Neural cell (in vitro differentiated cells): ENCODE results near the gene TAC3. TPM values are rescaled to one million over a fixed set of nuclear protein-coding genes. Genes with fewer than 3 reads are reported as not detected.

Experiments used
- H2AFZ ChIP-seq: fragments of 200-600, 300-800 bp; sonication (generic), shearing (Covaris generic); 2 replicates; pipeline ENCODE4 v1.6.0; 2014; ENCODE audit warnings: low read depth, mild to moderate bottlenecking, antibody characterized with exemption, low read length, moderate library complexity
- H3F3A ChIP-seq: fragments of 200-600 bp; shearing (Covaris generic); 2 replicates; pipeline ENCODE4 v1.6.1; 2016; ENCODE audit warnings: mild to moderate bottlenecking, moderate library complexity, mixed read lengths, antibody characterized with exemption, low read length; ENCODE audit not compliant: insufficient read depth, poor library complexity, severe bottlenecking
- H3K27ac ChIP-seq: fragments of 200-600, 300-800 bp; sonication (generic), shearing (Covaris generic); 2 replicates; pipeline ENCODE4 v1.5.1; 2014; ENCODE audit warnings: mild to moderate bottlenecking, low read length, moderate library complexity
- H3K27me3 ChIP-seq: fragments of 300-800, 200-600 bp; sonication (generic), shearing (Covaris generic); 2 replicates; pipeline ENCODE4 v1.6.0; 2014; ENCODE audit warnings: mild to moderate bottlenecking, low read depth, low read length, moderate library complexity; ENCODE audit not compliant: insufficient read depth
- H3K36me3 ChIP-seq: fragments of 300-800, 200-600 bp; sonication (generic), shearing (Covaris generic); 2 replicates; pipeline ENCODE4 v1.5.1; 2014; ENCODE audit warnings: mild to moderate bottlenecking, antibody characterized with exemption, low read length, moderate library complexity; ENCODE audit not compliant: insufficient read depth
- H3K4me2 ChIP-seq: fragments of 300-800, 200-600 bp; sonication (generic), shearing (Covaris generic); 2 replicates; pipeline ENCODE4 v1.6.0; 2014; ENCODE audit warnings: mild to moderate bottlenecking, low read length
- H3K4me3 ChIP-seq: fragments of 300-800, 200-600 bp; sonication (generic), shearing (Covaris generic); 2 replicates; pipeline ENCODE4 v1.5.1; 2014; ENCODE audit warnings: mild to moderate bottlenecking, low read length, moderate library complexity
- H3K79me2 ChIP-seq: fragments of 200-600 bp; shearing (Covaris generic); replicated peaks from 2 replicates; pipeline ENCODE4 v1.6.0; 2014; ENCODE audit warnings: mild to moderate bottlenecking, low read length, moderate library complexity; ENCODE audit not compliant: insufficient read depth
- H3K9ac ChIP-seq: fragments of 300-800, 200-600 bp; sonication (generic), shearing (Covaris generic); 2 replicates; pipeline ENCODE4 v1.6.1; 2016; ENCODE audit warnings: mild to moderate bottlenecking, low read length, mixed read lengths
- H3K9me2 ChIP-seq: fragments of 200-600 bp; shearing (Covaris generic); 2 replicates; pipeline ENCODE4 v1.6.1; 2016; ENCODE audit warnings: mild to moderate bottlenecking, low read length, mixed read lengths; ENCODE audit not compliant: insufficient read depth
- H3K9me3 ChIP-seq: fragments of 200-600, 300-800 bp; sonication (generic), shearing (Covaris generic); 2 replicates; pipeline ENCODE4 v1.6.1; 2016; ENCODE audit warnings: mild to moderate bottlenecking, mixed run types, low read length, moderate library complexity, mixed read lengths
- H4K20me1 ChIP-seq: fragments of 200-600 bp; shearing (Covaris generic); 2 replicates; pipeline ENCODE4 v1.6.1; 2016; ENCODE audit warnings: mild to moderate bottlenecking, mixed run types; ENCODE audit not compliant: insufficient read depth
- EP300 ChIP-seq: fragments of 450-650 bp; conservative IDR thresholded peaks from 2 replicates; pipeline ENCODE4 v1.6.1; 2014; ENCODE audit warnings: antibody characterized with exemption, mild to moderate bottlenecking, moderate library complexity; ENCODE audit not compliant: poor library complexity, severe bottlenecking
- EZH2 ChIP-seq: fragments of 200-600, 300-800 bp; shearing (Covaris generic), sonication (generic); IDR thresholded peaks from 2 replicates; pipeline ENCODE4 v1.6.1; 2014; ENCODE audit warnings: antibody characterized with exemption, low read length, borderline replicate concordance, mild to moderate bottlenecking; ENCODE audit not compliant: insufficient read depth, poor library complexity, severe bottlenecking
- MXI1 ChIP-seq: fragments of 450-650 bp; conservative IDR thresholded peaks from 2 replicates; pipeline ENCODE4 v1.6.1; 2014; ENCODE audit warnings: antibody characterized with exemption, mild to moderate bottlenecking; ENCODE audit not compliant: poor library complexity, severe bottlenecking
- POLR2AphosphoS5 ChIP-seq: IDR thresholded peaks from 2 replicates; pipeline ENCODE4 v1.6.1; 2012
- RAD21 ChIP-seq: fragments of 450-650 bp; conservative IDR thresholded peaks from 2 replicates; pipeline ENCODE4 v1.6.1; 2014; ENCODE audit warnings: antibody characterized with exemption, mild to moderate bottlenecking, moderate library complexity
- SMC3 ChIP-seq: fragments of 450-650 bp; conservative IDR thresholded peaks from 2 replicates; pipeline ENCODE4 v1.6.1; 2014; ENCODE audit warnings: antibody characterized with exemption, mild to moderate bottlenecking, moderate library complexity; ENCODE audit not compliant: poor library complexity
- TAF1 ChIP-seq: IDR thresholded peaks from 2 replicates; pipeline ENCODE4 v1.6.1; 2012; ENCODE audit warnings: low read depth
- polyA plus RNA-seq: library from polyadenylated mRNA; depleted of rRNA; stranded (reverse); fragments of >200 nt; gene quantifications from 2 replicates; pipeline ENCODE4 v1.2.3, GENCODE V29; 2014
- TF ChIP-seq, protein P1 (sequence below): IDR thresholded peaks from 2 replicates; pipeline ENCODE4 v1.6.1; 2012; ENCODE audit warnings: borderline replicate concordance
- TF ChIP-seq, protein P2 (sequence below): fragments of 450-650 bp; IDR thresholded peaks from 2 replicates; pipeline ENCODE4 v1.5.1; 2014; ENCODE audit warnings: antibody characterized with exemption, mild to moderate bottlenecking, moderate library complexity; ENCODE audit not compliant: poor library complexity, severe bottlenecking

The TAC3 gene
- polyA plus RNA-seq, 1 donor from 2014 or later: 2.5 TPM

DNA sequence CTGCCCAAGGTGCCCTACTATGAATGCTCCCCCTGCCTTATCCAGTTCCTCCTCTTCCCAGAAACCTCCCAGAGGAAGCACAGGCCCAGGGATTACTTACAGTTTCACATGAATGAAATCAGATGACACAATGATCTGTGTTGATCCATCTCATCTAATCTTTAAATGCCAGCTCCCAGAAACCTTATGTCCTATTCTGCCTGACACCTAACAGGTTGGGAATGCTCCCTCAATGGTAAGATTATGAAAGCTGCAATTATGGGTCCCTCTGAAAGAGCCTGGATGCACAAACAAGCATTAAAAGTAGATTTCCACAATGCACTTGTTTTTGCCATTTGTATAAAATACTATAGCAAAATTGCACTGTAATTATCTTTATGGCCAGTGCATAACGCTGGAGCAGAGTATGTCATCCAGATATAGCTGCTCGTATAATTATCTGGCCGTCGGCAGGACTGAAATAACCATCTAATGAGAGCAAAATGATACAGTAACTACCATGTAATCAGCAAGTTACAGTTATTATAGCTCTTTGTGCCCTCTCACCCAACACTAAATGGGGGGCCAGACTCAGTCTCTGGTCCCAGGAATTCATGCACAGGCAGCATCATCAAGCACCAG is 5.6 kb downstream of the TAC3 start:
- Histone ChIP-seq H3K27me3 (no peaks in the 10 kb centered on the region), H2AFZ (no peak overlapping the region), H3K36me3 (no peaks in the 10 kb centered on the region), H3K4me3 (no peak overlapping the region), H3K9me3 (no peaks in the 10 kb centered on the region), H3K9me2 (no peaks in the 10 kb centered on the region), H3K4me2 (no peak overlapping the region), H3K9ac (no peak overlapping the region), H3K79me2 (peaks cover 3% of the 10 kb centered on the region), H3K27ac (no peak overlapping the region), H4K20me1 (no peaks in the 10 kb centered on the region), H3F3A (no peaks in the 10 kb centered on the region)
- TF ChIP-seq, protein P1, sequence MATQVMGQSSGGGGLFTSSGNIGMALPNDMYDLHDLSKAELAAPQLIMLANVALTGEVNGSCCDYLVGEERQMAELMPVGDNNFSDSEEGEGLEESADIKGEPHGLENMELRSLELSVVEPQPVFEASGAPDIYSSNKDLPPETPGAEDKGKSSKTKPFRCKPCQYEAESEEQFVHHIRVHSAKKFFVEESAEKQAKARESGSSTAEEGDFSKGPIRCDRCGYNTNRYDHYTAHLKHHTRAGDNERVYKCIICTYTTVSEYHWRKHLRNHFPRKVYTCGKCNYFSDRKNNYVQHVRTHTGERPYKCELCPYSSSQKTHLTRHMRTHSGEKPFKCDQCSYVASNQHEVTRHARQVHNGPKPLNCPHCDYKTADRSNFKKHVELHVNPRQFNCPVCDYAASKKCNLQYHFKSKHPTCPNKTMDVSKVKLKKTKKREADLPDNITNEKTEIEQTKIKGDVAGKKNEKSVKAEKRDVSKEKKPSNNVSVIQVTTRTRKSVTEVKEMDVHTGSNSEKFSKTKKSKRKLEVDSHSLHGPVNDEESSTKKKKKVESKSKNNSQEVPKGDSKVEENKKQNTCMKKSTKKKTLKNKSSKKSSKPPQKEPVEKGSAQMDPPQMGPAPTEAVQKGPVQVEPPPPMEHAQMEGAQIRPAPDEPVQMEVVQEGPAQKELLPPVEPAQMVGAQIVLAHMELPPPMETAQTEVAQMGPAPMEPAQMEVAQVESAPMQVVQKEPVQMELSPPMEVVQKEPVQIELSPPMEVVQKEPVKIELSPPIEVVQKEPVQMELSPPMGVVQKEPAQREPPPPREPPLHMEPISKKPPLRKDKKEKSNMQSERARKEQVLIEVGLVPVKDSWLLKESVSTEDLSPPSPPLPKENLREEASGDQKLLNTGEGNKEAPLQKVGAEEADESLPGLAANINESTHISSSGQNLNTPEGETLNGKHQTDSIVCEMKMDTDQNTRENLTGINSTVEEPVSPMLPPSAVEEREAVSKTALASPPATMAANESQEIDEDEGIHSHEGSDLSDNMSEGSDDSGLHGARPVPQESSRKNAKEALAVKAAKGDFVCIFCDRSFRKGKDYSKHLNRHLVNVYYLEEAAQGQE: no peak
- TF ChIP-seq, protein P2, sequence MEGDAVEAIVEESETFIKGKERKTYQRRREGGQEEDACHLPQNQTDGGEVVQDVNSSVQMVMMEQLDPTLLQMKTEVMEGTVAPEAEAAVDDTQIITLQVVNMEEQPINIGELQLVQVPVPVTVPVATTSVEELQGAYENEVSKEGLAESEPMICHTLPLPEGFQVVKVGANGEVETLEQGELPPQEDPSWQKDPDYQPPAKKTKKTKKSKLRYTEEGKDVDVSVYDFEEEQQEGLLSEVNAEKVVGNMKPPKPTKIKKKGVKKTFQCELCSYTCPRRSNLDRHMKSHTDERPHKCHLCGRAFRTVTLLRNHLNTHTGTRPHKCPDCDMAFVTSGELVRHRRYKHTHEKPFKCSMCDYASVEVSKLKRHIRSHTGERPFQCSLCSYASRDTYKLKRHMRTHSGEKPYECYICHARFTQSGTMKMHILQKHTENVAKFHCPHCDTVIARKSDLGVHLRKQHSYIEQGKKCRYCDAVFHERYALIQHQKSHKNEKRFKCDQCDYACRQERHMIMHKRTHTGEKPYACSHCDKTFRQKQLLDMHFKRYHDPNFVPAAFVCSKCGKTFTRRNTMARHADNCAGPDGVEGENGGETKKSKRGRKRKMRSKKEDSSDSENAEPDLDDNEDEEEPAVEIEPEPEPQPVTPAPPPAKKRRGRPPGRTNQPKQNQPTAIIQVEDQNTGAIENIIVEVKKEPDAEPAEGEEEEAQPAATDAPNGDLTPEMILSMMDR: no peak
- TF ChIP-seq MXI1: no peak
- no peak for TF ChIP-seq TAF1
- TF ChIP-seq RAD21: no peak
- no peak for TF ChIP-seq EZH2
- TF ChIP-seq SMC3: no peak
- no peak for TF ChIP-seq EP300
- TF ChIP-seq POLR2AphosphoS5: no peak

DNA sequence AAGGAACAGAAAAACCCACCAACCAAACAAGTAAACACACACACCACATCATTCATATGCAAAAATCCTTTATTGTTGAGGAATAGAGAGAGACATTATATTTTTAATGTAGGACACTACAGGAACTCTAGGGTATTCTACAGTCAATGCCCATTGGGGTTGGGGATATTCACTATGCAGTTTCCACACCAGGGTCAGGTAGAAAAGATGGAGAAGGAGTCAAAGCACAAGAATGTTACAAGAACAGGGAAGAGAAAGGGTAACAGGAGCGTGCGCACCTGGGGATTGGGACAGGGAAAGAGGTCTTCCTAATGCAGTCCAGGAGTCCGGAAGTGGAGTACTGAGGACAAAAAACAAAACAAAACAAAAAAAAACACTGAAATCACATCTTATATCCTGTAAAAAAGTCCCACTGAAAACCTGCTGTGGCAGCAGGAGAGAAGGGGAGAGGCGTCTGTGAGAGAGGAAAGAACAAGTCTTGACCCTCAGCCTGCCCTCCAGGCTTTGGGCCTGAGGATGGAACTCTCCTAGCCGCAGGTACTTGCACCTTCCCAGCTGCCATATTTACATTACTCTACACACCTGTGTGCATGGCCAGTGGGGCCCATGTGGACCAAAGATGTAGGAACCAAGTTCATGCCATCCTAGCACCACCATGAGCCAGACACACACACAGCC is 6.2 kb downstream of the TAC3 start:
- no peaks in the 10 kb centered on the region for H4K20me1 ChIP-seq
- no peak overlapping the region for H3K4me2 ChIP-seq
- no peaks in the 10 kb centered on the region for H3K36me3 ChIP-seq
- no peaks in the 10 kb centered on the region for H3F3A ChIP-seq
- H3K27me3 ChIP-seq: no peaks in the 10 kb centered on the region
- H3K27ac ChIP-seq: no peak overlapping the region
- H3K79me2 ChIP-seq: peaks cover 10% of the 10 kb centered on the region
- TF ChIP-seq TAF1 (no peak), MXI1 (no peak)
- TF ChIP-seq, protein P1: no peak
- H3K4me3 ChIP-seq: no peak overlapping the region
- H2AFZ ChIP-seq: no peak overlapping the region
- H3K9me3 ChIP-seq: no peaks in the 10 kb centered on the region
- no peak overlapping the region for H3K9ac ChIP-seq
- H3K9me2 ChIP-seq: no peaks in the 10 kb centered on the region
